DMS114 treated with DMSO at 0.1 percent for 48 hours (cell line): Measurements from ENCODE around the gene ACTL6B.

ENCODE experiments used
- DNase-seq: peaks from one replicate; lab custom pipeline; 2025; ENCODE audit not compliant: unreplicated experiment; lab: John Stamatoyannopoulos, UW

The ACTL6B gene

DNA sequence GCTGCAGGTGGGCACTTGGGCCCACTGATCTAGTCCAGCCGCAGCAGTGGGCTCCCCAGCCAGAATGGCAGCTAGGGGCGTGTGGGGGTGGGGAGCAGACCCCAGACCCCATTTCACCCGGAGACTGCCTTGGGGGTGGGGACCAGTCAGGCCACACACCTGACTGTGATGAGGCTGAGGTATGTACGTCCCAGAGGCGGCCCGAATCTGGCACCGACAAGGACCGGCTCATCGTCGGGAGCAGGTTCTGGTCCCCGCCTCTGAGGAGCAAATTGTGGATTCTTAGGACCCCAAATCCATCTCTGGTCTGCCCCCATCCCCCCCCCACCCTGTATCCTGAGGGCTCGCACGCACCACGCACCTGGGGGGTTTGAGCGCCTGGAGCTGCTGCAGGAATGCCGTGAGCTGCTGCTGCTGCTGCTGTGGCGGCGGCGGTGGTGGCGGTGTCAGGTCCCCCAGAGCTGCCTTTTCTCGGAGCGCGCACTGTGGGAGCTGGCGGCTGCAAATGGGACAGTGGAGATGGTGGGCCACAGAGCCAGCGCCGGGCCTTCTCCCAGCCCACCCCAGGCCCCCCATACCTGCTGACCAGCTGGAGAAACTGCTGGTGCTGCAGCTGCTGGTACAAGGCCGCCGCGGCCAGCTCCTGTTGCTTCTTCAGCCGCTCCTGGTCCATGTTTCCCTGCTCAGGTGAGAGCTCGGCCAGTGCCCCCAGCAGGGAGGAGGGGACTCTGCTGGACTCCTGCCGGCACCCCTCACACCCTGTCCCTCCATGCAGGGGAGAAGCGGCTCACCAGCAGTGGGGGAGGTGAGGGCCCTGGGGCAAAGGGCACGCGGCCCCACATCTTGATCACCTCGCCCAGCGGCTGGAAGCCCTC is 27.6 kb upstream of the ACTL6B start:
- no peak for DNase-seq

DNA sequence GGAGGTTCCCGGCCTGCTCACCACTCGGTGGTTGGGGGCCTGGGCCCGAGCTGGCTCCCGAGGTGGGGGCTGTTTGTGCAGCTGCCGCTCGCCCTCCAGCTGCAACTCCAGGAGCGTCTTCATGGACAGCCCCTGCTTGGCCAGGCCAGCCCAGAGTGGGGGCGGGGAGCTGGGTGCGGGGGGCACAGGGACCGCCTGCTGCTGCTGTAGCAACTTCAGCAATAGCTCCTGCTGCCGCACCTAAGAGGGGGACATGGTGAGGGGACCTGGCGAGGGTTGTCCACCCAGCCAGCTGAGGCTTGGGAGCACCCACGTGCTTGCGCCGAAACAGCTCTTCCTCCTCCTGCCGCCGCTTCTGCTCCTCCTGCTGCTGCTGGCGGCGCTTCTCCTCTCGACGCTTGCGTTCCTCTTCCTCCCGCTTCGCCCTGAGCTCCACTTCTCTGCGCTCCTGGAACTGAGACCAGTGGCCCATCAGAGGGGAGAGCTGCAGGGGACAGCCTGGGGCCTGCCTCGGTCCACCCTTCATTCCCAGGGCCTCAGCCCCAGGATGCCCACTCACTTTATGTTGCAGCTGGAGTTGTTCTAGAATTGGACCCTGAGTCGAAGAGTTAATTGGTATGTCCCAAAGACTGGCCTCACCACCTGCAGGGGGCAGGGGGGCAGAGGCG is 26.9 kb upstream of the ACTL6B start:
- DNase-seq = no peak

DNA sequence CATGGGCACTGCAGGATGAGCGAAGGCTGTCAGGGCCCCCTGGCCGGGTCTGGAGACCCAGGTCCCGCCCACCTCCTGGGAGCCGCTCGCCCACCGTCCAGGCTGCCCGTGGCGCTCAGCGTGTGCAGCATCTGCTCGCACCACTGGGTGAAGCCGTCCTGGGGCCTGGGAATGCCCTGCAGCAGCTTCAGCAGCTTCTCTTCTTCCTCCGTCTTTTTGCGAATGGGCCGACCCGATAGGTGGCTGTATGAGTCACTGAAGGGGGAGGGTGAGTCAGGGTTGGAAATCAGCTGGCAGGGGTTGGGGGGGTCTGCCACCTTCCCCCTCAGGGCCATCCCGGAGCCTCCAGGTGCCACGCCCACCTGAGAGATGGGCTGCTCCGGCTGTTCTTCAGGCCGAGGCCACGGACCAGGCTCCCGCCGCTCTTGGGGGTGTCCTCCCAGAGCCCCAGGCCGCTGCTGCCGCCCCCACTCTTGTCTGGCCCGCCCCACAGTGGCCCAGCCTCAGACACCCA is 26.0 kb upstream of the ACTL6B start:
- DNase-seq = no peak

DNA sequence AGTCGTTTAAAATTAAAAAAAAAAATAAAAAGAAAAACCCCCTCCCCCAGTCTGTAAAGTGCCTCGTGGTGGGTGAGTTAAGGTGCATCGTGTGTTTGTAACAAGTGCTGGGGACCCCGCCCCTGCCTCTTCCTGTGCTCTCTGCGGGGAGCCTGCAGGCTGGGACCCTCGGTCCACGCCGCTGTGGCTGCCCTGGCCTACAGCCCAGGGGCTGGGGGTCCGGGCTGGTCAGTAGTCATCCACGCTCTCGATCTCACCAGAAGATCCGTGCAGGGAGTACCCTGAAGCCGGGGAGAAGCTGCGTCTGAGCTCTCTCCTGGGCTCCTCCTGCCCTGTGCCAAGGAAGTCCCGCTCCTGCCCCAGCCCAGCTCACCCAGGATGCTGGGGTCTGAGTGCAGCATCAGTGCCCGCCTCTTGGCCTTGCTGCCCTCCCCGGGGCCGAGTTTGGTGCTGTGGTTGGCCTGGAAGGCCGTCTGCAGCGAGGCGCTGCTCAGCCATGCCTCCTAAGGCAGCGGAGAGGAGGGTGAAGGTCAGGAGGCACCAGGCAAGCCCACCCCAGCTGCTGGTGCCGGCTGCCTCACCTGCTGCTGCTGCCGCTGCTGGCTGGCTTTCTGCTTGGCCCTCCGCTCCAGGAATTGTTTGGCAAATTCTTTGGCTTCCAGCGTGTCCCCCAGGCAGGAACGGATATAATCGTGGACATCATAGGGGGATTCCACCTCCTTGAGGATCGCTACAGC is 25.4 kb upstream of the ACTL6B start:
- DNase-seq = no peak

DNA sequence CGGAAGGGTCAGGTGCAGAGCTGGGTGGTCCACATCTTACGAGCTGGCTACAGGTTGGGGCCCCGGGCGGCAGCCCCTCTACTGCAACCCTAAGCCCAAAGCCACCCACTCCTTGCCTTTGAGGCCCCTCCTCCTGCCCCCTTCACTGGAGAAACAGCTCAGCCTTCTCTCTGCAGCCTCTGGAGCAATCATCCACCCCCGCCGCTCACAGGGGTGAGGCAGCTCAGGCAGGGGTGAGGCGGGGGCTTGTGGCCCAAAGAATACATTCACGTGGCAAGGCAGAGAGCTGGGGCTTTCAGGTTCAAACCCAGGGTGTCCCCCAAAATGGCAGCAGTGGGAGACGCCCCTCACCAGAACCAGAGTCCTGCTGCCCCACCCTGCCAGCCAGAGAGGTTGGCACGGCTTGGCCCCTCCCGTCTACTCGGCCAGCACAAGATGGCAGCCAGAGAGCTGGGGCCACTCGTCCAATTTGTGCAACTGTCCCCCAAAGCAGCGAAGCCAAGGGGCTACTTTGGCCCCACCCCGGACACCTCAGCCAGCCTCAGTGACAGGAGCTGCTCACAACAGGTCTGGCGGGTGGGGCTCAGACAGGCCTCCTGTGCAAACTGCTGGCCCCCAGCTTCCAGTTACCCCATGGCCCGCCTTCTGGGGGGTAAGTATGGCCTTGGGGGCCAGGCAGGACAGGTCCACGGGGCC is 24.5 kb upstream of the ACTL6B start:
- DNase-seq = no peak

DNA sequence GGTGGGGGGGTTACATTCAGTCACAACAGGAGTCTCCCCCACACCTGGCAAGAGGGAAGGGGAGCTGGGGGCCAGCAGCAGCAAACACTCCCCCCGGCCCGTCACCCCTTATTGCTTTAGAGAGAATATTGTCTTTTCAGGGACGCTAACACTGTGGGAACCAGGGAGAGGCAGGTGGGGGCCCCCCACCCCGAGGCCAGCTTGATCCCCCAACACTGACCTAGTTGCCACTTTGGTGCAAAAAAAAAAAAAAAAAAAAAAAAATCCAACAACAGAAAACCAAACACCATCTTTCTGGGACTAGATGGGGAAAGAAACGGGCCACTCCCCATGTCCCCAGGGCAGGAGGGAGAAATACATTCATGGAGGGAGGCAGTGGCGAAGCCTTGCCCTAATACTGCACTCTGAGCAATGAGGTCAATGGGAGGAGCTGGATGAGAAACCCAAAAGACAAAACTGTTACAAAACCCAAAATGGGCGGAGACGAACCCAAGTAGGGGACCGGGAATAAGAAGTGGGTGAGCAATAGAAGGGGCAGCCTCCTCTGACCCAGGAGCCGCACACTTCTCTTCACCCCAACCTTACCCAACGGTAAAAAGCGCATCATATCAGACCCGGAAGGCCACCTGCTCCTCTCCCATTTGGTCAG is 23.8 kb upstream of the ACTL6B start:
- DNase-seq = no peak

DNA sequence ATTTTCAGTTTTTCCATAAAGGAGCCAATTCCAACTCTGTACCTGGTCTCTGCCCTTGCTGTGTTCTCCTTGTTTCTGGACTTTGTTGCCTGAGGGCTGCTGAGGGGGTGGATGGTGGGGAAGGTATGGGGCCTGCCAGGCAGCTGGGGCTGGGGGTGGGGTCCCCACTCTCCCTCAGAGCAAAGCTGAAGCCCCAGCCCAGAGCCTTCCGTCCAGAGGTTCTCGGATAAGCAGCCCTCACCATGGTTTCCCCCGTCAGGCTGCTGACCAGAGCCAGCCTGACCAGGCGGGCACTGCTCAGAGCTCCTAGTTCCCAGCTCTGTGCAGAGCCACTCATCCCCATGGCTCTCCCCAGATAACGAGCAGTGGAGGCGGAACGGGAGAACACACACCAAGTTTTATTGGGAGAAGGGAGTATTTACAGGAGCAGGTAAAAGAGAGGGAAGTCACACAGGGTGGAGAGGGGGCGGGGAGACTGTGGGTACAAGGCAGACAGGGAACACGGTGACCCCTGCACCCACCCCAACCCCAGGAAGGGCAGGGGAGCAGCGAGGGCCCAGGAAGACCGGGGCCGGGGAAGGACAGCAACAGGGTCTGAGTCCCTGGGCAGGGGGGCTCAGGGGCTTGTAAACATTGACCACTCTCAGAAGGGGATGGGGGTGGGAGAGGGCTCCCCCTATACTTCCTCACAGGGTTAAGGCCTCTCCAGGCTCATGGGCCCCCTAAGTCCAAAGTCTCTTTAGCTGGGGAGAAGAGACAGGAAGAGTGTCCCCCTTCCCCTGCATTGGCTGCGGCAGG is 23.1 kb upstream of the ACTL6B start:
- no peak for DNase-seq

DNA sequence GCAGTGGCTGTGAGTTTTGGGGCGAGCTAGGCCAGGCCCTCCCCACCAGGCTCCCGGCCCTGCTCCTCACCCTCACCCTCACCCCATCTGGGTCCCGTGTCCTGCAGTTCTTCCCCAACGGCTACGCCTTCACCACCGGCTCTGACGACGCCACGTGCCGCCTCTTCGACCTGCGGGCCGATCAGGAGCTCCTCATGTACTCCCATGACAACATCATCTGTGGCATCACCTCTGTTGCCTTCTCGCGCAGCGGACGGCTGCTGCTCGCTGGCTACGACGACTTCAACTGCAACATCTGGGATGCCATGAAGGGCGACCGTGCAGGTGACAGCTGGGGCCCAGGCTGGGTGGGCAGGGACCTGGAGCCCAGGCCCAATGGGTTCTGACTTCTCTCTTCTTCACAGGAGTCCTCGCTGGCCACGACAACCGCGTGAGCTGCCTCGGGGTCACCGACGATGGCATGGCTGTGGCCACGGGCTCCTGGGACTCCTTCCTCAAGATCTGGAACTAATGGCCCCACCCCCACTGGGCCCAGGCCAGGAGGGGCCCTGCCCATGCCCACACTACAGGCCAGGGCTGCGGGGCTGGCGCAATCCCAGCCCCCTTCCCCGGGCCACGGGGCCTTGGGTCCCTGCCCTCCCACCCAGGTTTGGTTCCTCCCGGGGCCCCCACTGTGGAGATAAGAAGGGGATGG is 22.2 kb upstream of the ACTL6B start:
- no peak for DNase-seq

DNA sequence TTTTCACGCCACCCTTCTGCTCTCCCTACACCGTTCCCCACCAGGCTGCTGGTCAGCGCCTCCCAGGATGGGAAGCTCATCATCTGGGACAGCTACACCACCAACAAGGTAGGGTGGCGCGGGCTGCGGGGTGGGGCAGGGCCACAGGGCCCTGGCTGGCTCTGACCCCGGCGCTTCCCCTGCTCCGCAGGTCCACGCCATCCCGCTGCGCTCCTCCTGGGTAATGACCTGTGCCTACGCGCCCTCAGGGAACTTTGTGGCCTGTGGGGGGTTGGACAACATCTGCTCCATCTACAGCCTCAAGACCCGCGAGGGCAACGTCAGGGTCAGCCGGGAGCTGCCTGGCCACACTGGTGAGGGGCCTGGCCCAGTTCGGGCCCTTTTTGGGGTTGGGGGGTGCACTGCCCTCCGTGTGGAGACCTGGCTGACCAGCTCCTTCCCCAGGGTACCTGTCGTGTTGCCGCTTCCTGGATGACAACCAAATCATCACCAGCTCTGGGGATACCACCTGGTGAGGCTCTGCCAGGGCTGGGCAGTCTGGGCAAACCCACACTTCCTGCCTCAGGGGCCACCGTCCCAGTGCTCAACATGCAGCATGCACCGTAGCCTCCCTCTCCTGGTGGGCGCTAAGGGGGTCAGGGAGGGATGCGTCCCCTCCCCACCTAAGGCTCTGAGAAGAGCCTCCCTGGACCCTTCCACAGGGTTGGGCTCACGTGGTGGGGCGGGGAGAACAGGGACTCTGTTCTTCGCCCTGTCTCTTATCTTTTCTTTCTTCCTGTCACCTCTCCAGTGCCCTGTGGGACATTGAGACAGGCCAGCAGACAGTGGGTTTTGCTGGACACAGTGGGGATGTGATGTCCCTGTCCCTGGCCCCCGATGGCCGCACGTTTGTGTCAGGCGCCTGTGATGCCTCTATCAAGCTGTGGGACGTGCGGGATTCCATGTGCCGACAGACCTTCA is 21.3 kb upstream of the ACTL6B start:
- no peak for DNase-seq

DNA sequence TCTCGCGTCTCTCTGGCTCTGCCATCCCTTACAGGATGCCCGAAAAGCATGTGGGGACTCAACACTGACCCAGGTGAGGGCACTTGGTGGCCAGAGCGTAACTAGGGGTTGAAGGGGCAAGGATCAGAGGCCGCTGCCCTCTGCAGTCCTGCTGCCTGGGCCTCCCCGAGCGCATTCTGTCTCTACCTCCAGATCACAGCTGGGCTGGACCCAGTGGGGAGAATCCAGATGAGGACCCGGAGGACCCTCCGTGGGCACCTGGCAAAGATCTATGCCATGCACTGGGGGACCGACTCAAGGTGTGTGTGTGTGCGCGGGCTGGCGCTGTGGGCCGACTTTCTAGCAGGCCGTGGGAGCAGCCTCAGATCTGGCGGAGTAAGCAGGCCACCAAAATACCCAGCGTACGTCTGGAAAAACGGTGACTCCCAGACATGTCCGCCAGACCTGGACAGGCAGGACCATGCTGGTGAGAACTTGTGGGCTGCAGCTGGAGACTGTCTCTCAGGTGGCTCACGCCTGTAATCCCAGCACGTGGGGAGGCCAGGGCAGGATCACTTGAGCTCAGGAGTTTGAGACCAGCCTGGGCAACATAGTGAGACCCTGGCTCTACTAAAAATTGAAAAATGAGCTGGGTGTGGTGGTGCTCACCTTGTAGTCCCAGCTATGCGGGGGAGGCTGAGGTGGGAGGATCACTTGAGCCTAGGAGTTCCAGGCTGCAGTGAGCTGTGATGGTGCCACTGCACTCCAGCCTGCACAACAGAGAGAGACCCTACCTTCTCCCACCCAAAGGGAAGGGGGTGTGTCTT is 20.5 kb upstream of the ACTL6B start:
- no peak for DNase-seq

DNA sequence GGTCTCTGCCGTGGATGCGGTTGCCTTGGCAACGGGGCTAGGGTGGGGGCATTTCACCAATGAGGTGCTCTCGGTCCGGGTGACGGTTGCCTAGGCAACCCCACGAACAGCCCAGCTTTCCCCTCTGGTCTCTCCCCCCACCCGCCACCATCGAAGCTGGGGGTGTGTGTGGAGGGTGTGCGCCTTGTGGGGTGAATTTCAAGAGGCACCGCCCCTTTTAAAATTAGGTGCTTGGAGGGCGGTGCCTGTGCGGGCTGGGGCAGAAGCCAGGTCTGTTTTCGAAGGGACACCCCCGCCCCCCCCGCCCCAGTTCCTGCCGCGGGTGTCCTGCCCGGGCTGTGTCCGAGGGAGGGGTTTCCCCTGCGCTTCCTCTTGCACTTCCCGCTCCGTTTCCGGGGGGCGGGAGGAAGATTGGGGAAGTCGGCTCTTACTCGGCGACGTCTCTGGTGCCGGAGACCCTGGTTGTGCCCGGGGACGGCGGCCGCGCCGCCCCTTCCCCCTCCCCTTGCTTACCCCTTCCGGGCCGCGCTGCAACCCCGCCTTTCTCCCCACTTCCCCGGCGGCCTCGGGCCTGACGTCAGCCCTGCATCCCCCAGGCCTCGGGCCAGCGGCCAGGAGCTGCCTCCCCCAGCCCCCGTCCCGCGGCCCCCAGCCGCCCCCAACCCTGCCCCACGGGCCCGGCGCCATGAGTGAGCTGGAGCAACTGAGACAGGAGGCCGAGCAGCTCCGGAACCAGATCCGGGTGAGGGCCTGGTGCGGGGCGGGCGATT is 19.5 kb upstream of the ACTL6B start:
- peak; percentile 53 for DNase-seq

DNA sequence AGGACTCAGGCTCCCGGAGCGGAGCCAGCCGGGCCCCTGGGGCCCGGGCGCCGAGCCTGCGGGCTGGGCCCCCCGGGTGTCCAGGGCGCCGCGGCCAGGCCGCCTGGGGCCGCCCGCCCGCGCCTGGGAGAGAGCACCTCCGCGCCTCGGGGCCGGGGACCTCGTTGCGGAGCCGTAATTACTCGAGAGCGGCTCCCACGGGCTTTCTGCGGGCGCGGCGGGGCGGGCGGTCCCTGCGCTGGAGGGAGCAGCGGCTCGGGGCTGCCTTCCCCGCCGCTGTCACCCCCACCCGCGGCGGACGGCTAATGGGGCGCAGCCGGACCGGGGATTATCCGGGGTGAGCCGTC is 18.8 kb upstream of the ACTL6B start:
- DNase-seq = no peak

DNA sequence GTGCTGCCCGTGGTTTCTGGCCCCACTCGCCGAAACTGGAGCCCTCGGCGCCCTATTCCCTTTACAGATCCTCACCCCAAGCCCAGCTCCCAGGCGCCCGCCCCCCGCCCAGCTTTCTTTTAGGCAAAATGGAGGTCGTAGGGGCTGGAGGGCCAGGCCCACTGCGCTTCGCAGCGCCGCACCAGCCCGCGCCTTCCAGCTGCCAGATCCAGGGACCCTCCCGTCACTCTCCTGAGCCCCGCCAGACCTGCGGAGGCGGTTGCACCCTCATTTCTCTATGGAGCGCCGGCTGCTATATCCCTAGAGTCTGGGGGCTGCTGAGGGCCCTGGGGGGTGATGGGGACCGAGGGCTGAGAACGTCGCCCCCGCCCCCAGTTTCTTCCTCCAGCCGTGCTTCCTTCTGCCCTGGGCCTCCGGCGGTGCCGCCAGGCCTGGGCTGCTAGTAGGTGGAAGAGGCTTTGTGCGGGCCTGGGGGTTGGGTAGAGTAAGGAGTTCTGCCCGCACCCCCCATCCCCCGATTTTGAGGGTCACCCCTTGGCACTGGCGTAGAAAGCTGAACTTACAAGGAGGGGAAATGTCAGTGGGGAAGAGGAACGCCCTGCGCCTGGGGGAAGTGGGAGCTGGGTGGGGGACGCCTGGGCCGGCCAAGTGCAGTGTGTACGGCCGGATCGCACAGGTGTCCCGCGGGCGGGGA is 18.3 kb upstream of the ACTL6B start:
- no peak for DNase-seq

DNA sequence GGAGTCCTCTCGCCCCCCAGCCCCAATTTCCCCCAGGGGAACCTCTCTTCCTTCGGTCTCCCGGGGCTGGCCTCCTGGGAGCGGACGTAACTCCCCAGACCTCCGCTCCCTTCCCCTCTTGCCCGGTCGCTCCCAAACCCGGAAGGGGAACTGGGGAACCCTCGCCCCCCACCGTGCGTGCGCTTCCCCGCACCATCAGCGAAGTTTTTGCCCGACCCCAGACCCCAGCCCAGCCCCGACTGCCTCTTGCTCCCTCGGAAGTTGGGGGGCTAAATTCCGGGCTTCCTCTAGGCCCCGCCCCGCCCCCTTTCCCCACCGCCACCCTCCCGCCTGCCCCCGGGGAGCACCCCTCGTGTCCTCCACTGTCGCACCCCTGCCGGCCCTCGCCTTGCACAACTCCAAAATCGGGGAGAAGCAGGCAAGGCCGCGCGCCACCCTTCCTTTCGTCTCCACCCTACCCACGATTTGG is 17.7 kb upstream of the ACTL6B start:
- no peak for DNase-seq

DNA sequence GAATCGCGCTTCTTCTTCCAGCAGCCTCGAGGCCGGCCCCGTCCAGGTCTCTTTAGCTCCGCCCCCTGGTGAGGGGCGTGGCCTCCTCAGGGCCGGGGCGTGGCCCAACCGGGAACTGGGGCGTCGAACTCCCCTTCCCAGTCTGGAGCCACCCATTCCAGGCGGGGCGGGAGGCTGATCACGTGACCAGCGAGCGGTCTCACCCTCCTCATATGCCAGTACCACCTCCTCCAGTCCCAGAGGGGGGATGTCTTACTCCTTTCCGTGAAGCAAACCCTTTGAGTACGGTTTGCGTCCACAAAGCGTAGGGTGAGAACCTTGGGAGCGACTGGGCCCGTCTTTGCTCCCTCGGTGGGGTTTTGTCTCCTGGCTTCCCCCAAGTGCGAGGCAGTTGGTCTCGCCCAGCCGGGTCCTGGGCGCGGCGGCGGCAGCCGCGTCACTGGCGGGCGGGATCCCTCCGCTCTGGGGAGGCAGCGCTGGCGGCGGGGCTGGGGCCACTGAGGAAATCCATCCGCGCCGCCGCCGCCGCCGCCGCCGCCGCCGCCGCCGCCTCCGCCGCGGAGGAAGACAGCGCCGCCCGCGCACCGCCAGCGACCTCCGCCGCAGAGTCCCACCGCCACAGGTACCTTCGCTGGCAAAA is 17.2 kb upstream of the ACTL6B start, which contains the start of gene GNB2:
TSS of gene GNB2 (plus strand) at position 439 of the 640 bp plus-strand sequence. CDS start 2,526 bp downstream, outside the sequence.
- peak; percentile 91 for DNase-seq
